SHP77 (cell line): ENCODE data around the gene NUP50.

Experiments
- DNase-seq, 2 experiments: peaks; one replicate each; lab custom pipeline; 2025; lab: John Stamatoyannopoulos, UW

Gene NUP50

GRCh38 chr22:45163451-45164269 lies at the start of gene NUP50:
TSS of gene NUP50 (plus strand) at chr22:45163925. CDS start at chr22:45168178, 4,253 bp downstream.
- peak; percentile 95 to 98 for DNase-seq

DNA sequence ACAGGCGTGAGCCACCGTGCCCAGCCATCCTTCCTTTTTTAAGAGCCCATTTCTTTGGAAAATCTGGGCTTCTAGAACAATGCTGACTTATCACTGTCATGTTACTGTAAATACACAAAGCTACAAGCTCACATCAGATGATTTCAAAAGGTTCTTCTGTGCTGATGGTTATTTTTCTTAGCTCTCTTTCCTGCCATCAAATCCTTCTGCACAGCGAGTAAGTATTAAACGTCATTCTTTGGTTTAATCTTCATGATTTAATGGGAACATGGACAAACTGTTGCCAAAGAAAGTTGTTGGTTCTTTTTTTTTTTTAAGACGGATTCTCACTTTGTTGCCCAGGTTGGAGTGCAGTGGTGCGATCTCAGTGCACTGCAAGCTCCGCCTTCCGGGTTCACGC lies 43.3 kb upstream of the NUP50 start:
- no peak for DNase-seq

GRCh38 chr22:45120931-45121330 lies 42.8 kb upstream of the NUP50 start:
- DNase-seq, result no peak

- DNase-seq, result no peak
These were observed 39.4 kb upstream of the NUP50 start for GRCh38 chr22:45124176-45124847.

GRCh38 chr22:45125188-45125587 lies 38.5 kb upstream of the NUP50 start:
- no peak for DNase-seq

DNA sequence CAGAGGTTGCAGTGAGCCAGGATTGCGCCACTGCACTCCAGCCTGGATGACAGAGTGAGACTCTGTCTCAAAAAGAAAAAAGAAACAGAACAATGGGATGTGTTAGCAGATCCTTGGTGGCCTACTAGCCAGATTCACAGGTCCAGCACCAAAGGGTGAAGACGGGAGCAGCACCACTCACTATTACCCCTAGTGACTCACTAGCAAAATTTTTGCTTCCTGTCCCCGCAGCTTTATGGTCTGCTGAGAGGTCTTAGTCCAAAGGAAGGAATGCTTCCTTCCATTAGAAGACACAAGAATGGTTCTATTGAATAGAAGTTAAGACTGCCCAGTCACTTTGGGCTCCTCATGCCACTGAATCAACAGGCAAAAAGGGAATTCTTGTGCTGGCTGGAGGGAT lies 35.9 kb upstream of the NUP50 start:
- no peak for DNase-seq

DNA sequence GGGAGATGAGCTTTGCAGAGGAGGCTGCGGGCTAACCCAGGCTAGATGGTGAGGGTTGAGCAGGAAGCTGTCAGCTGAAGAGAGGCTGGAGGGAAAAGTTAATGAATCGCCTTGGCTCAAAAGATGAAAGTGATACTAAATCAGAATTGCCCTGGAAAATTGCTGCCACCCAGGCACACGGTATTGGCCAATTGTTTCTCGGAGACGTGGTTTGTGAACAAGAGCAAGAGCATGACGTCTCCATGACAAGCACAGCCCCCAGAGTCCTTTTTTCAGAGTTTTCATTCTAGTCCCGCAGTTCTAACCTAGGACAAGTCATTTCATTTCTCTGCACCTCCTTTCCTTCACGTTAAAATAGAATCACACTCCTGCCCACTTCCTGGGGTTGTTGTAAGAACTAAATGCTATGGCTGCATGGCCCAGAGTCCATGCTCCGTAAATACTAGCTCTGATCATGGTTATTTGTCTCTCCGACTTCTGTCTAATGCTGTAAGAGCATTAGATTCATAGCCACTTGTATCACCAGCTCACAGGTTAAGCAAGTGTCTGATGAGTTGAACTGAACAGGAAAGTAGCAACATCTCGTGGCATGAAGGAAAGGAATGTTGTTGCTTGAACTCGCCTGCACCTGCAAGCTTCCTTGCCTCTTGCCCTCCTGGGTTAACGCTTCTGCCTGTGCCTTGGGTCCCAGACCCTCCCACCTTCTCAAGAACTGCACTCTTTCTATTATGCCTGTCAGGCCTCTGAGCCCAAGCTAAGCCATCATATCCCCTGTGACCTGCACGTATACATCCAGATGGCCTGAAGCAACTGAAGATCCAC lies 33.8 kb upstream of the NUP50 start:
- no peak for DNase-seq

- no peak for DNase-seq
These were observed 32.8 kb upstream of the NUP50 start for GRCh38 chr22:45130891-45131290.

DNA sequence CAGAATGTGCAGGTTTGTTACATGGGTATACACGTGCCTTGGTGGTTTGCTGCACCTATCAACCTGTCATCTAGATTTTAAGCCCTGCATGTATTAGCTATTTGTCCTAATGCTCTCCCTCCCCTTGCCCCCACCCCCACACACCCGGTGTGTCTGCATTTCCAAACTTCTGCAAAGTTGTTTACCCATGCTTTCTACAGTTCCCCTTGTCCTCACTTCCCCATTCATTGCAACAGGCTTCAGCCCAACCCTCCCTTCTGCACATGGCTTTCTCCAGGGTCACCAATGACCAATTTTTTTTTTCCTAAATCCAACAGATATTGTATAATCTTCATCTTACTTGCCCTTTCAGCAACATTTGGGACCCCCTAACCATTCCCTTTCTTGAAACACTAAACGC lies 32.0 kb upstream of the NUP50 start:
- no peak for DNase-seq

DNA sequence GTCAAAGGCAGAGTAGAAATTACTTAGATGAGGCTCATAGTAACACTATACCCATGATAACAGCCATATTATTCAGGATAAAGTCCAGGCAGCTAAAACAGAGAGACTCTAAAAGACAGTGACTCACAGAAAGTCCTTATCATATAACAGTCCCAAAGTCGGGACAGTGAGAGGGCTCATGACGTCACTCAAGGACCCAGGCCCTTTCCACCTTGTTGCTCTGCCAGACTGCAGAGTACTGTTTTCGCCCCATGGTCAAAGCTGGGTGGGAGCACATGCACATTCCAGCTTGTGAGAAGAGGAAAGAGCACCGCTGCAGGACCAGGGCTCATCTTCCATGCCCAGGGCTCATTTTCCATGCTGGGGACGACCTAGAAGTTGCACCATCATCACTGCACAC lies 29.4 kb upstream of the NUP50 start:
- no peak for DNase-seq

DNA sequence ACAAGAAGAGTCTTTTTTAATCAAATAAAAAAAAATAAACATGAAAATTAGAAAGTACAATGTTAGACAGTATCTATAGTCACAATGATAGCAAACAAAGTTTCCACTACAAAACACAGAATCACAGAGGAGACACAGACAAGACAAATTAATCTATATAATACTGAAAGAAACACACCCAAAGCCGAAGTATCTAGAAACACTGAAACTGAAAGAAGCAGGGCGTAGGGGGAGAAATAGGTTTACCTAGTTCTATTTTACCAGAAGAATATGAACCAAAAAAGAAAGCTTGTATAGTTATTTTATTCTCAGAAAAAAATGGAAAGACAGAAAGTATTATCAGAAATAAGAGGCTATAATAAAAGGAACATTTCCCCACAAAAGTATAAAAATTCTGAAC lies 27.1 kb upstream of the NUP50 start:
- DNase-seq, result no peak

GRCh38 chr22:45139693-45140092 lies 24.0 kb upstream of the NUP50 start:
- DNase-seq, result no peak

- no peak for DNase-seq
These were observed 21.3 kb upstream of the NUP50 start for GRCh38 chr22:45142376-45142775.

DNA sequence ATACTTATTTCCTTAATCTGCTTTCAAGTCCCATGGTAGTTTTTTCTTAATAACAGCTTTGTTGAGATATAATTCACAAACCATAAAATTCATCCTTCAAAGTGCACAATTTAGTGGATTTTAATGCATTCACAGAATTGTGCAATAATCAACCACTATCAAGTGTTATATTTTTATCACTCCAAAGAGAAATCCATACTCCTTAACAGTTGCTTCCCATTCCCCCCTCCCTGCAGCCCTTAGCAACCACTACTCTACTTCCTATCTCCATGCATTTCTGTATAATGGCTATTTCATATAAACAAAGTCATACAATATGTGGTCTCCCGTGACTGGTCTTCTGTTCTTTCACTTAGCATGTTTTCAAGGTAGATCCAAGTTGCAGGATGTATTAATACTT lies 18.8 kb upstream of the NUP50 start:
- no peak for DNase-seq

DNA sequence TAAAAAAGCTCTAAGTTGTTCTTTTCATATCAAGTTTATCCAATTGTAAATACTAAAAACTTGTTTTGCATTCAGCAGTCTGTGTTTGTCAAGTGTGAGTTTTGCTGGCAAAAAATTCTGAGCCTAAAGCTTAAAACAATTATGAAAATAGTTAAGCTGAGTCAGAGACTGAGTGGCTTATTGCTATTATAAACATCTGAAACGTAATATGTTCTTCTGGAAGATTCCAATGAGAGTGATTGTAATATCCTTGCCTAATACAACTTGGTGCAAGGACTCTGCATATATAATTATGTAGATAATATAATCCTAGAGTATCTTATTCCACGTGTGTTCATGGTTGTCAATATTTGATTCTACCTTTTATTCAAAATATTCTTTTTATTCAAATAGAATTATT lies 14.1 kb upstream of the NUP50 start:
- no peak for DNase-seq

- no peak for DNase-seq
These were observed 13.6 kb upstream of the NUP50 start for GRCh38 chr22:45150139-45150538.

GRCh38 chr22:45151503-45151902 lies 12.2 kb upstream of the NUP50 start:
- no peak for DNase-seq

GRCh38 chr22:45154383-45154782 lies 9.3 kb upstream of the NUP50 start:
- DNase-seq, result no peak

- no peak for DNase-seq
These were observed 8.5 kb upstream of the NUP50 start for GRCh38 chr22:45155050-45155840.

- no peak for DNase-seq
These were observed 5.8 kb upstream of the NUP50 start for GRCh38 chr22:45157907-45158306.

GRCh38 chr22:45159652-45160462 lies 3.9 kb upstream of the NUP50 start:
- DNase-seq, result no peak
